ENCODE measurements around the gene XRRA1. TPM values are rescaled to one million over a fixed set of nuclear protein-coding genes. Genes with fewer than 3 reads are reported as not detected.

The XRRA1 gene
- total RNA-seq, 1 experiment from 2014 or later = 7.3 TPM

DNA sequence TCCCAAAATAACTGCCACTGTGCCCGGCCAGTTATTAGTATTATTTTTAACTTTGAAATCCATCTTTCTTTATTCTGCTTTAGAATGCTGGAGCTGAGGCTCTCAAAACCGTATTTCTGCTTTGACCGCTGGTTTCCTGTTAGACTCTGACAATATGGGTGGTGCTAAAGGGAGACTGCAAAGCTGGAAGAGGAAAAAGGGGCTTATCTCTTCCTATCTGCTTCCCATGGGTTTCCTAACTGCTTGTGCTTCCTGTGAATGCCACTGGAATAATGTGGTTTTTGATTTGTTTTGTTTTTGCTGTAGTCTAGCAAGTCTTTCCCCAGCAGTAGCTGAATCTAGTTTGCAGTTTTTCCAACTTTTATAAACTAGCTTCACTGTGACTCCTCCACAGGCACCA lies 43.6 kb downstream of the XRRA1 start:
- BruUV-seq (replicated peaks) = no TSS peak
- H3K4me3 ChIP-seq (ENCODE audit: low read depth, low read length, poor library complexity, severe bottlenecking) = no peak overlapping the region
- POLR2A ChIA-PET (ENCODE audit: low non-redundant PET) = interaction anchor here (0.7 kb wide), 1 partner anchor 168 kb away, joined by 4 read pairs; no protein-coding TSS in a partner anchor
- TF ChIP-seq, protein P1, sequence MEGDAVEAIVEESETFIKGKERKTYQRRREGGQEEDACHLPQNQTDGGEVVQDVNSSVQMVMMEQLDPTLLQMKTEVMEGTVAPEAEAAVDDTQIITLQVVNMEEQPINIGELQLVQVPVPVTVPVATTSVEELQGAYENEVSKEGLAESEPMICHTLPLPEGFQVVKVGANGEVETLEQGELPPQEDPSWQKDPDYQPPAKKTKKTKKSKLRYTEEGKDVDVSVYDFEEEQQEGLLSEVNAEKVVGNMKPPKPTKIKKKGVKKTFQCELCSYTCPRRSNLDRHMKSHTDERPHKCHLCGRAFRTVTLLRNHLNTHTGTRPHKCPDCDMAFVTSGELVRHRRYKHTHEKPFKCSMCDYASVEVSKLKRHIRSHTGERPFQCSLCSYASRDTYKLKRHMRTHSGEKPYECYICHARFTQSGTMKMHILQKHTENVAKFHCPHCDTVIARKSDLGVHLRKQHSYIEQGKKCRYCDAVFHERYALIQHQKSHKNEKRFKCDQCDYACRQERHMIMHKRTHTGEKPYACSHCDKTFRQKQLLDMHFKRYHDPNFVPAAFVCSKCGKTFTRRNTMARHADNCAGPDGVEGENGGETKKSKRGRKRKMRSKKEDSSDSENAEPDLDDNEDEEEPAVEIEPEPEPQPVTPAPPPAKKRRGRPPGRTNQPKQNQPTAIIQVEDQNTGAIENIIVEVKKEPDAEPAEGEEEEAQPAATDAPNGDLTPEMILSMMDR (conservative IDR thresholded peaks at IDR 0.05; ENCODE audit: low read depth, low read length) = no peak
- TF ChIP-seq EZH2 (IDR thresholded peaks at IDR 0.05; ENCODE audit: borderline replicate concordance, low read depth, low read length, poor library complexity, severe bottlenecking) = no peak
- no peak overlapping the region for H3K27ac ChIP-seq (ENCODE audit: low read depth, low read length, poor library complexity, severe bottlenecking)
- intact Hi-C loops (cut with micrococcal nuclease; ENCODE audit: unreplicated experiment) = no loop called here
- H3K9me3 ChIP-seq (ENCODE audit: low read depth, low read length, poor library complexity, severe bottlenecking) = peaks cover 14% of the 10 kb centered on the region
- no peaks in the 10 kb centered on the region for H3K27me3 ChIP-seq (replicated peaks; ENCODE audit: insufficient read depth, low read depth, low read length, poor library complexity)
- H3K4me1 ChIP-seq (ENCODE audit: insufficient read depth, low read length, poor library complexity, severe bottlenecking) = no peaks in the 10 kb centered on the region
- H3K36me3 ChIP-seq (ENCODE audit: insufficient read depth, low read length, poor library complexity, severe bottlenecking) = no peaks in the 10 kb centered on the region
- no peak for DNase-seq (ENCODE audit: low spot score)
- CTCF ChIA-PET = no interaction called here

DNA sequence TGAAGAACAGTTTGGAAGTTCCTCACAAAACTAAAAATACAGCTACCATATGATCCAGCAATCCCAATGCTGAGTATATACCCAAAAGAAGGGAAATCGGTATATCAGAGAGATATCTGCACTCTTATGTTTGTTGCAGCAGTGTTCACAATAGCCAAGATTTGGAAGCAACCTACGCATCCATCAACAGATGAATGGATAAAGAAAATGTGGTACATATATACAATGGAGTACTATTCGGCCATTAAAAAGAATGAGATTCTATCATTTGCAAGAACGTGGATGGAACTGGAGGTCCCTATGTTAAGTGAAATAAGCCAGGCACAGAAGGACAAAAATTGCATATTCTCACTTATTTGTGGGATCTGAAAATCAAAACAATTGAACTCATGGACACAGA lies 46.5 kb downstream of the XRRA1 start:
- TF ChIP-seq, protein P1 (conservative IDR thresholded peaks at IDR 0.05; ENCODE audit: low read depth, low read length) = no peak
- no peak for TF ChIP-seq EZH2 (IDR thresholded peaks at IDR 0.05; ENCODE audit: borderline replicate concordance, low read depth, low read length, poor library complexity, severe bottlenecking)
- DNase-seq (ENCODE audit: low spot score) = no peak
- Histone ChIP-seq H3K4me3 (ENCODE audit: low read depth, low read length, poor library complexity, severe bottlenecking) (no peak overlapping the region), H3K27me3 (replicated peaks; ENCODE audit: insufficient read depth, low read depth, low read length, poor library complexity) (no peaks in the 10 kb centered on the region), H3K36me3 (ENCODE audit: insufficient read depth, low read length, poor library complexity, severe bottlenecking) (no peaks in the 10 kb centered on the region), H3K27ac (ENCODE audit: low read depth, low read length, poor library complexity, severe bottlenecking) (no peak overlapping the region), H3K4me1 (ENCODE audit: insufficient read depth, low read length, poor library complexity, severe bottlenecking) (no peaks in the 10 kb centered on the region), H3K9me3 (ENCODE audit: low read depth, low read length, poor library complexity, severe bottlenecking) (peaks cover 20% of the 10 kb centered on the region)
- BruUV-seq (replicated peaks) = no TSS peak
- ChIA-PET POLR2A (ENCODE audit: low non-redundant PET) (no interaction called here), CTCF (no interaction called here)
- intact Hi-C loops (cut with micrococcal nuclease; ENCODE audit: unreplicated experiment) = no loop called here

DNA sequence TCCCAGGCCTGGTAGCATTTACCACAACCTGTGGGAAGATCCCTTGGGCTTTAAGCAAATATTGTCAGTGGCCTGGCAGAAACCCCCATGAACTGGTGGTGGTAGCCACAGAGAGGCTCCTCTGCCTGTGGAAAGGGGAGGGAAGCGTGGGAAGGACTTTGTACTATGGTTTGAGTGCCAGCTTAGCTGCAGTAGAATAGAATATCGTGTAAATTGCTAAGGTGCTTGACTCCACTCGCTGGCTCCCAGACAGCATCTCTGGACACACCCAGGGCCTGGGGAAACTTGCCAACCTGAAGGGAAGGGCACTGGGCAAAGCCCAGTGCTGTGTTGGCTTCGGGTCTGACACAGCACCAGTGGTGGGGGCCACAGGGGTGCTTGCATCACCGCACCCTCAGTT lies 52.6 kb downstream of the XRRA1 start:
- no peaks in the 10 kb centered on the region for H3K36me3 ChIP-seq (ENCODE audit: insufficient read depth, low read length, poor library complexity, severe bottlenecking)
- ChIA-PET POLR2A (ENCODE audit: low non-redundant PET) (no interaction called here), CTCF (no interaction called here)
- intact Hi-C loops (cut with micrococcal nuclease; ENCODE audit: unreplicated experiment) = no loop called here
- no peaks in the 10 kb centered on the region for H3K27me3 ChIP-seq (replicated peaks; ENCODE audit: insufficient read depth, low read depth, low read length, poor library complexity)
- DNase-seq (ENCODE audit: low spot score) = no peak
- H3K4me3 ChIP-seq (ENCODE audit: low read depth, low read length, poor library complexity, severe bottlenecking) = no peak overlapping the region
- H3K9me3 ChIP-seq (ENCODE audit: low read depth, low read length, poor library complexity, severe bottlenecking) = peaks cover 18% of the 10 kb centered on the region
- no TSS peak for BruUV-seq (replicated peaks)
- TF ChIP-seq EZH2 (IDR thresholded peaks at IDR 0.05; ENCODE audit: borderline replicate concordance, low read depth, low read length, poor library complexity, severe bottlenecking) = no peak
- TF ChIP-seq, protein P1 (conservative IDR thresholded peaks at IDR 0.05; ENCODE audit: low read depth, low read length) = no peak
- no peaks in the 10 kb centered on the region for H3K4me1 ChIP-seq (ENCODE audit: insufficient read depth, low read length, poor library complexity, severe bottlenecking)
- no peak overlapping the region for H3K27ac ChIP-seq (ENCODE audit: low read depth, low read length, poor library complexity, severe bottlenecking)
